ENCODE results near the gene SLC35F3.
"Not testable (repeated sequence)": the region's sequence is repeated elsewhere in the genome, so short reads cannot be mapped to it uniquely, and the experiment has no call there.

SLC35F3 gene

GRCh38 chr1:234107416-234108021 lies 203.0 kb downstream of the SLC35F3 start:
- no peak for DNase-seq (ENCODE audit: low spot score)

GRCh38 chr1:234108921-234109320 lies 204.4 kb downstream of the SLC35F3 start:
- no peak for DNase-seq (ENCODE audit: low spot score)

- DNase-seq (ENCODE audit: low spot score) = no peak
Observed at GRCh38 chr1:234109840-234110239, 205.4 kb downstream of the SLC35F3 start.

GRCh38 chr1:234111458-234112142 lies 207.1 kb downstream of the SLC35F3 start:
- DNase-seq (ENCODE audit: low spot score) = peak; percentile 75

- peak; percentile 47 for DNase-seq (ENCODE audit: low spot score)
Observed at GRCh38 chr1:234114648-234115307, 210.3 kb downstream of the SLC35F3 start.

DNA sequence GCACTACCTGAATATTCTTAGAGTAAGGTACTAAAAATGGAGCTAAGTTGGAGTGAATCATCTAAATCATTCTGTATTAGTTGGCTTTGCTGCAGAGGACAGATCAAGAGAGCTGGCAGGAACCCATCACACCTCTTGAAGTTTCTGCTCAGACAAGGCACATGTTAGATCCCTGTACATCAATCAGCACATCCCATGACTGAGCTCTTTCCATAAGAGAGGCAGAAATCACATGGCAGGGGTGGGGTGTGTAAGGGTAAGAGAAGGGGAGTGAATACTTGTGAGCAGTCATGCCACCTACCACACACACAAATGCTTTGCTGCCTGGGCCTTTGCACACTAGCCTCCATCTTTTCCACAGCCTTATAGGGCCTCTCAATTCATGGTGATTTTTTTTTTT lies 214.4 kb downstream of the SLC35F3 start:
- DNase-seq (ENCODE audit: low spot score) = no peak

DNA sequence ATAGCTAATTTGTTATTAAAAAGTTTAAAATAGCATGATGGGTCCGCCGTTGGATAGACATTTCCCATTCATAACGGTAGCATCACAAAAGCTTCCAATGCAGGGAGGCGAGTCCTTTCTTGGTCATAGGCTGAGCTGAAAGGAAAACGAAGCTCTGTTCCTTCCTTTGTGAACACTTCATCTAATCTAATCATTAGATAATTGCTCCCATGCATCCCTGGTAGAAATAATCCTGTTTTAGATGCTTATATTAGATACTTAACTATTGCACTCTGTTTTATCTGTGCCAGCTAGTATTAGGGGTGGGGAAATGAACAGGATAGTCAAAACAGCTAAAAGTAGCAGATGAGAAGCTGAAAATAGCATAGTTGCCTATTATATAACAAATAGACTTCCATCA lies 215.0 kb downstream of the SLC35F3 start:
- no peak for DNase-seq (ENCODE audit: low spot score)

DNA sequence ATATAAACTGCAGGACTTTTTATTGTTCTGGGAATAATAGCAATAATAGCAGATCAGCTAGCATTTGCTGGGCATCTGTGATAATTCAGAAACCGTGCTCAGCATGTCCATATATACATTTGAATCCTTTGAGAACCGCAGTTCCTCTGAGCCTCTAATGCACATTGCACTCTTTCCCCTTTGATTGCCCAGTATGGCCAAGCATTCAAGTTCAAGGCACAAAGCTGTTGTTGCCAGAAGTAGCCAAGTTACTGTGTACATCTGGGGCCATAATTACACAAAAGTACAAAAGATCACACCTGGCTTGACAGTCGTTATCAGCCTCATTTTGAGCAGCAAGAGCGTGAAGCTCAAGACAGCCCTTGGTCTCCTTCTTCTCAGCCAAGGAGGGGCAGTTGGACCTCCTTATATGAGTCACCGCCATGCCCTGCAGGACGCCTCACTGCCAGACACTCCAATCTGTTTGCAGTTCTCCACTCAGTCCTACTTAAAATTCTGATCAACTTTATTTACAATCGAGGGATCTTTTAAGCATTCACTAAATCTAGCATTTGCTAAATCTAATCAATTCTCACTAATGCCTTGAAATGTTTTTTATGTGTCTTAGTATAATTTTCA lies 216.0 kb downstream of the SLC35F3 start:
- no peak for DNase-seq (ENCODE audit: low spot score)

- DNase-seq (ENCODE audit: low spot score) = not testable (repeated sequence)
Observed at GRCh38 chr1:234121659-234122058, 217.2 kb downstream of the SLC35F3 start.

GRCh38 chr1:234122571-234122970 lies 218.1 kb downstream of the SLC35F3 start:
- not testable (repeated sequence) for DNase-seq (ENCODE audit: low spot score)

- no peak for DNase-seq (ENCODE audit: low spot score)
Observed at GRCh38 chr1:234123867-234124266, 219.4 kb downstream of the SLC35F3 start.

DNA sequence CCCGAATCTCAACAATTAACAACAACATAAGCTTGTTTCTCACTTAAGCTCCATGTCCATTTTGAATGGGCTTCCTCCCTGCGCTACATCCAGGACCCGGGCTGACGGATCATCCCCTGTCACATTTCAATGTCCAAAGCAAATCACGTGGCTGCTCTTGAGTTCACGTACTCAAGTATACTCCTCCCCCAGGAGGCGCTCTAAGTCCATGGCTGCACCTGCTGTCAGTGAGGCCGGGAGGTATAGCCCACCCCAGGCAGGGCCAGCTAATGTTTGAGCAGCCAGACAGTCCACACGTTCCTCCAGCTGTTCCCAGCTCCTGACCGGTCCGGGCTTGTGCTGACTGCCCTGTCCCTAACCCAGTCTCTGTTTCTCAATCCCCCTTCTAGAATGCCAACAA lies 220.8 kb downstream of the SLC35F3 start:
- DNase-seq (ENCODE audit: low spot score) = peak; percentile 80

DNA sequence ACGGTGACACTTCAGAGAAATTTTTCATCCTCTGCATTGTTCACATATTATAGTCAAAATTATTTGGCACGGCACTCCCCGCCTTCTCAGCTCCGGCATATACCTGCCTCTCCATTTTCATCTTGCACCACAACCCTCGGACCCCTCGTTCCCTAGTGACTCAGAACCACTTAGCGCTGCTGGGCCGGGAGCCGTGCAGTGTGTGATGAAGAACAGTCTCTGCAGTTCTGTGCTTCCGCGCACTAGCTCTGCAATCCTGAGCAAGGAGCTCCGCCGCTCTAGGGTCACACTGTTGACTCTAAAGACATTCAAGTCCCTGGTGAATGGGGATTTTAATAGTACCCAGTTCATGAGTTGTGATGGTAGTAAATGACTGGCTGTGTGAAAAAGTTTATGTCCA lies 221.2 kb downstream of the SLC35F3 start:
- no peak for DNase-seq (ENCODE audit: low spot score)

DNA sequence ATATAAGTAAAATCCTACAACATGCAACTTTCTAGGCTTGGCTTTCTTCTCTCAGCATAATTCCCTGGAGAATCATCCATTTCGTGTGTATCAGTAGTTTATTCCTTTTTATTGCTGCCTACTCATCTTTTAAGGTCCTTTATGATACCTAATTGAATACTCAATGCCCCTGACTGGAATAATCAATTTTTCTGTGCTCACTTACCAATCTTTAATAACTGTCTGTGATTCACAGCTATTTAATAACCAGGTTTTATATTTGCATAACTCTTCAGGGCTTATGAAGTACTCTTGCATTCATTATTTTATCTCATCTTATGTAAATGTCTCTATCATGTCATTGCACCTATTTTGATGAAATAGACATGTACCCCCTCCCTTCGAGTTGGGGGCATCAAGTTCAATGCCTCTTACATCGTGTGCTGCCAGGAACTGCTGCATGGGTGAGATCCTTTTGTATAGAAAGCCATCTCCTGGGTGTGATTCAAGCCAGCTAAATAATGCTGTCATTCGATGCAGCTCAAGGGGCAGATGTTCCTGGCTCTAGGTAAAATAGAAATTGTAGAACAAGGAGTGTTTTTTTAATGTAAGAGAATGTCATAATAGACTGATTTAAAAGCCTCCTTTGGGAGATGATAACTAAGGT lies 222.7 kb downstream of the SLC35F3 start:
- DNase-seq (ENCODE audit: low spot score) = no peak

GRCh38 chr1:234132795-234133194 lies 228.3 kb downstream of the SLC35F3 start:
- no peak for DNase-seq (ENCODE audit: low spot score)

GRCh38 chr1:234134878-234135277 lies 230.4 kb downstream of the SLC35F3 start:
- DNase-seq (ENCODE audit: low spot score) = no peak

- DNase-seq (ENCODE audit: low spot score) = no peak
Observed at GRCh38 chr1:234135501-234135900, 231.0 kb downstream of the SLC35F3 start.

GRCh38 chr1:234136073-234136472 lies 231.6 kb downstream of the SLC35F3 start:
- DNase-seq (ENCODE audit: low spot score) = no peak

DNA sequence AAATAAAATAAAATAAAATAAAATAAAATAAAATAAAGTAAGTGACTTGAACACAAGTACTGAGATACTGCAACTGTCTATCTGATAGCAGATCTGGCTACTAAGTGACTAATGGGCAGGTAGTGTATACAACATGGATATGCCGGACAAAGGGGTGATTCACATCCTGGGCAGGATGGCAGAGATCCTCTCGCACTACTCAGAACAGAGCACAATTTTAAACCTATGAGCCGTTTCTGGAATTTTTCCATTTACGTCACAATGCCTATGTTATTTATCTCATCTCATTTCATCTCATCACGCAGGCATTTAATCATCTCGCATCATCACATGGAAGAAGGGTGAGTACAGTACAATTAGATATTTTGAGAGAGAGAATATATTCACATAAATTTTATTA lies 235.5 kb downstream of the SLC35F3 start:
- DNase-seq (ENCODE audit: low spot score) = no peak

DNA sequence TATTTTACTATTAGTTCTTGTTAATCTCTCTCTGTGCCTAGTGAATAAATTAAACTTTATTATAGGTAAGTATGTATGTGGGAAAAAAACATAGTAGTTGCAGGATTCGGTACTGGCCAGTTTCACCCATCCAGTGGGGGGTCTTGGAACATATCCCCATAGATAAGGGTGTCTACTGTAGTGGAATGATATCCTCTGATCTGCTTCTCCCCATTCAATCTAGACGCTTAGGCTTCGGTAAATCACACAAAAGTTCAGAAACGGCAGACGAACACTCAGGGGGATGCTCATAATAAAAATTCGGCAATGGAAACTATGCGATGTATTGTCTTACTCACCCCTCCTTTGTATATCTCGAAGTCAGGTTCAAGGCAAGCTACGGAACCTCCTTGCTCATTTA lies 235.9 kb downstream of the SLC35F3 start:
- DNase-seq (ENCODE audit: low spot score) = no peak

GRCh38 chr1:234141006-234141405 lies 236.5 kb downstream of the SLC35F3 start:
- no peak for DNase-seq (ENCODE audit: low spot score)

- no peak for DNase-seq (ENCODE audit: low spot score)
Observed at GRCh38 chr1:234143681-234144080, 239.2 kb downstream of the SLC35F3 start.

All from ecto neural progenitor cell (in vitro differentiated cells).